Endodermal cell (in vitro differentiated cells): ENCODE measurements around the gene DCHS1. TPM values are rescaled to one million over a fixed set of nuclear protein-coding genes. Genes with fewer than 3 reads are reported as not detected.
A peak's percentile ranks its signal among the peaks of the same experiment; 100 is the strongest.

Experiments used
- DNase-seq: peaks from one replicate; pipeline ENCODE4 v3.0.0-alpha.2; 2017
- H3K27ac ChIP-seq: 2 replicates; pipeline ENCODE4 v1.5.1; 2013; ENCODE audit warnings: mild to moderate bottlenecking, low read depth, low read length, moderate library complexity
- H3K27me3 ChIP-seq: 2 replicates; pipeline ENCODE4 v1.6.1; 2013; ENCODE audit warnings: mild to moderate bottlenecking, low read length, moderate library complexity; ENCODE audit not compliant: insufficient read depth, control insufficient read depth, poor library complexity, severe bottlenecking
- H3K36me3 ChIP-seq: 2 replicates; pipeline ENCODE4 v1.7.0; 2013; ENCODE audit warnings: mild to moderate bottlenecking, low read length, moderate library complexity; ENCODE audit not compliant: control insufficient read depth, insufficient read depth
- H3K4me1 ChIP-seq: one replicate; pipeline ENCODE4 v1.7.0; 2013; ENCODE audit warnings: low read length; ENCODE audit not compliant: control insufficient read depth, insufficient read depth
- H3K4me3 ChIP-seq: 2 replicates; pipeline ENCODE4 v1.5.1; 2013; ENCODE audit warnings: mild to moderate bottlenecking, low read length, moderate library complexity
- H3K9ac ChIP-seq: 2 replicates; pipeline ENCODE4 v1.6.1; 2013; ENCODE audit warnings: mild to moderate bottlenecking, low read length, moderate library complexity; ENCODE audit not compliant: poor library complexity, severe bottlenecking; ENCODE audit errors: extremely low read depth
- H3K9me3 ChIP-seq: 2 replicates; pipeline ENCODE4 v1.6.1; 2013; ENCODE audit warnings: mild to moderate bottlenecking, low read length, moderate library complexity; ENCODE audit not compliant: control insufficient read depth
- H3K27ac Mint-ChIP-seq: 2 replicates; pipeline ENCODE4 v1.8.0; 2020; ENCODE audit warnings: mixed read lengths
- H3K27me3 Mint-ChIP-seq: 2 replicates; pipeline ENCODE4 v1.8.0; 2021; ENCODE audit warnings: mild to moderate bottlenecking, mixed read lengths; ENCODE audit not compliant: insufficient read depth
- H3K36me3 Mint-ChIP-seq: 2 replicates; pipeline ENCODE4 v1.8.0; 2020; ENCODE audit warnings: low read depth, mixed read lengths
- H3K4me1 Mint-ChIP-seq: 2 replicates; pipeline ENCODE4 v1.8.0; 2020; ENCODE audit warnings: mixed read lengths
- H3K4me3 Mint-ChIP-seq: 2 replicates; pipeline ENCODE4 v1.8.0; 2020; ENCODE audit warnings: mild to moderate bottlenecking, moderate library complexity, mixed read lengths
- H3K9me3 Mint-ChIP-seq: 2 replicates; pipeline ENCODE4 v1.8.0; 2020; ENCODE audit warnings: mild to moderate bottlenecking, mixed read lengths
- WGBS, 2 experiments: methylation state at CpG; one replicate each; pipeline versions ENCODE4 v1.1.5 to v1.1.7; 2013; ENCODE audit warnings: missing lambda C conversion rate in 2 of 2, mixed read lengths in 1 of 2; ENCODE audit not compliant: insufficient coverage in 1 of 2, insufficient read length in 1 of 2; 5-methylcytosine and 5-hydroxymethylcytosine counted together
- total RNA-seq, 2 donors: library from RNA; stranded (reverse); fragmentation: NEBNext Ultra II Directional in 1 of 2; extraction: Animal tissue kit (Norgen Biotek cat#: 25700) in 1 of 2; gene quantifications; 2 replicates in 1 of 2; 3 replicates in 1 of 2; pipeline ENCODE4 v1.2.1, GENCODE V29; 2021
- TF ChIP-seq, protein P1 (sequence below): fragments of 200-600 bp; sonication (generic); conservative IDR thresholded peaks from 2 replicates; pipeline ENCODE4 v1.5.0; 2021; ENCODE audit warnings: antibody characterized with exemption, mild to moderate bottlenecking

Gene DCHS1
- total RNA-seq, 2 donors from 2014 or later, result 13.7 to 14.3 TPM

DNA sequence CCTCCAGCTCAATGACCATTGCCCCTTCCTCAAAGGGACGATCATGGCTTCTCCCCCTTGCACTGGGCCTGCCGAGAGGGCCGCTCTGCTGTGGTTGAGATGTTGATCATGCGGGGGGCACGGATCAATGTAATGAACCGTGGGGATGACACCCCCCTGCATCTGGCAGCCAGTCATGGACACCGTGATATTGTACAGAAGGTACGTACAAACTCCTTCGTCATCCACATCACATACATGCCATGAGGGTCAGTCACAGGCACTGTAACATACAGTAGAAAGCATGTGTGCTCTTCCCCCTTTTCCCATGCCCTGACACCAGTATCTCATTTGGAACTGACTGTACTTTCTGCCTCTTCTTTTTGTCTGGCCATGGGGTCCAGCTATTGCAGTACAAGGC, 47.6 kb downstream of the DCHS1 start:
- WGBS, 2 experiments, result 94 to 95% methylated on average over 7 to 9 of the region's 9 CpGs
- Mint-ChIP-seq H3K4me1 (peaks cover 20% of the 10 kb centered on the region), H3K9me3 (no peaks in the 10 kb centered on the region), H3K27me3 (no peaks in the 10 kb centered on the region), H3K27ac (peak overlapping the region; percentile 98), H3K36me3 (peaks cover 42% of the 10 kb centered on the region), H3K4me3 (no peak overlapping the region)
- Histone ChIP-seq H3K9ac (no peak overlapping the region), H3K36me3 (peaks cover 45% of the 10 kb centered on the region), H3K4me1 (peaks cover 5% of the 10 kb centered on the region), H3K27me3 (no peaks in the 10 kb centered on the region), H3K4me3 (no peak overlapping the region), H3K27ac (no peak overlapping the region), H3K9me3 (no peaks in the 10 kb centered on the region)
- peak; percentile 34 for DNase-seq
- TF ChIP-seq, protein P1, sequence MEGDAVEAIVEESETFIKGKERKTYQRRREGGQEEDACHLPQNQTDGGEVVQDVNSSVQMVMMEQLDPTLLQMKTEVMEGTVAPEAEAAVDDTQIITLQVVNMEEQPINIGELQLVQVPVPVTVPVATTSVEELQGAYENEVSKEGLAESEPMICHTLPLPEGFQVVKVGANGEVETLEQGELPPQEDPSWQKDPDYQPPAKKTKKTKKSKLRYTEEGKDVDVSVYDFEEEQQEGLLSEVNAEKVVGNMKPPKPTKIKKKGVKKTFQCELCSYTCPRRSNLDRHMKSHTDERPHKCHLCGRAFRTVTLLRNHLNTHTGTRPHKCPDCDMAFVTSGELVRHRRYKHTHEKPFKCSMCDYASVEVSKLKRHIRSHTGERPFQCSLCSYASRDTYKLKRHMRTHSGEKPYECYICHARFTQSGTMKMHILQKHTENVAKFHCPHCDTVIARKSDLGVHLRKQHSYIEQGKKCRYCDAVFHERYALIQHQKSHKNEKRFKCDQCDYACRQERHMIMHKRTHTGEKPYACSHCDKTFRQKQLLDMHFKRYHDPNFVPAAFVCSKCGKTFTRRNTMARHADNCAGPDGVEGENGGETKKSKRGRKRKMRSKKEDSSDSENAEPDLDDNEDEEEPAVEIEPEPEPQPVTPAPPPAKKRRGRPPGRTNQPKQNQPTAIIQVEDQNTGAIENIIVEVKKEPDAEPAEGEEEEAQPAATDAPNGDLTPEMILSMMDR, result no peak

GRCh38 chr11:6607190-6607795, 48.3 kb downstream of the DCHS1 start:
- Histone ChIP-seq H3K9ac (no peak overlapping the region), H3K27me3 (no peaks in the 10 kb centered on the region), H3K36me3 (peaks cover 45% of the 10 kb centered on the region), H3K9me3 (no peaks in the 10 kb centered on the region), H3K4me3 (peak overlapping the region; percentile 33), H3K27ac (peak overlapping the region; percentile 7), H3K4me1 (peaks cover 5% of the 10 kb centered on the region)
- H3K36me3 Mint-ChIP-seq, result peaks cover 42% of the 10 kb centered on the region
- no peaks in the 10 kb centered on the region for H3K9me3 Mint-ChIP-seq
- peak; percentile 13 for DNase-seq
- peaks cover 20% of the 10 kb centered on the region for H3K4me1 Mint-ChIP-seq
- TF ChIP-seq, protein P1, result no peak
- no peaks in the 10 kb centered on the region for H3K27me3 Mint-ChIP-seq
- peak overlapping the region; percentile 98 for H3K27ac Mint-ChIP-seq
- peak overlapping the region; percentile 17 for H3K4me3 Mint-ChIP-seq

GRCh38 chr11:6606471-6607189, 49.0 kb downstream of the DCHS1 start:
- Histone ChIP-seq H3K9me3 (no peaks in the 10 kb centered on the region), H3K4me3 (peak overlapping the region; percentile 93), H3K9ac (no peak overlapping the region), H3K27me3 (no peaks in the 10 kb centered on the region), H3K36me3 (peaks cover 45% of the 10 kb centered on the region), H3K27ac (peak overlapping the region; percentile 82), H3K4me1 (peaks cover 5% of the 10 kb centered on the region)
- DNase-seq, result peak; percentile 98
- Mint-ChIP-seq H3K36me3 (peaks cover 44% of the 10 kb centered on the region), H3K27me3 (no peaks in the 10 kb centered on the region), H3K4me3 (peak overlapping the region; percentile 32), H3K27ac (peak overlapping the region; percentile 98), H3K9me3 (no peaks in the 10 kb centered on the region), H3K4me1 (peaks cover 20% of the 10 kb centered on the region)
- TF ChIP-seq, protein P1, result no peak
- 17 to 40% methylated on average over 7 to 11 of the region's 11 CpGs for WGBS, 2 experiments
